Subcutaneous abdominal adipose tissue (tissue), 5 donors: Measurements from ENCODE around the gene DPP4.

ENCODE experiments used
- H3K27ac ChIP-seq: one replicate; pipeline ENCODE4 v1.7.0; 2013; ENCODE audit warnings: low read depth, mild to moderate bottlenecking, inconsistent platforms, low read length, moderate library complexity
- H3K27me3 ChIP-seq, 5 donors: one replicate each; pipeline ENCODE4 v1.7.0; 2013; ENCODE audit warnings: low read length in 5 of 5, inconsistent platforms in 1 of 5; ENCODE audit not compliant: control insufficient read depth in 5 of 5, insufficient read depth in 4 of 5
- H3K36me3 ChIP-seq, 5 donors: one replicate each; pipeline ENCODE4 v1.7.0; 2013; ENCODE audit warnings: low read length in 5 of 5; ENCODE audit not compliant: control insufficient read depth in 5 of 5, insufficient read depth in 5 of 5
- H3K4me1 ChIP-seq, 5 donors: one replicate each; pipeline ENCODE4 v1.7.0; 2013; ENCODE audit warnings: low read length in 5 of 5, mild to moderate bottlenecking in 3 of 5, moderate library complexity in 1 of 5; ENCODE audit not compliant: control insufficient read depth in 5 of 5, insufficient read depth in 5 of 5
- H3K4me3 ChIP-seq, 5 donors: one replicate each; pipeline ENCODE4 v1.7.0; 2013; ENCODE audit warnings: low read length in 5 of 5, low read depth in 1 of 5
- H3K9ac ChIP-seq, 5 donors: one replicate each; pipeline ENCODE4 v1.7.0; 2013; ENCODE audit warnings: low read length in 5 of 5, mild to moderate bottlenecking in 4 of 5, moderate library complexity in 3 of 5
- H3K9me3 ChIP-seq, 5 donors: one replicate each; pipeline ENCODE4 v1.7.0; 2013; ENCODE audit warnings: low read length in 5 of 5; ENCODE audit not compliant: control insufficient read depth in 5 of 5
- donor health status: healthy.
- donor health status: healthy.
- donor health status: healthy.
- donor health status: healthy.
- donor health status: healthy.

Gene DPP4

DNA sequence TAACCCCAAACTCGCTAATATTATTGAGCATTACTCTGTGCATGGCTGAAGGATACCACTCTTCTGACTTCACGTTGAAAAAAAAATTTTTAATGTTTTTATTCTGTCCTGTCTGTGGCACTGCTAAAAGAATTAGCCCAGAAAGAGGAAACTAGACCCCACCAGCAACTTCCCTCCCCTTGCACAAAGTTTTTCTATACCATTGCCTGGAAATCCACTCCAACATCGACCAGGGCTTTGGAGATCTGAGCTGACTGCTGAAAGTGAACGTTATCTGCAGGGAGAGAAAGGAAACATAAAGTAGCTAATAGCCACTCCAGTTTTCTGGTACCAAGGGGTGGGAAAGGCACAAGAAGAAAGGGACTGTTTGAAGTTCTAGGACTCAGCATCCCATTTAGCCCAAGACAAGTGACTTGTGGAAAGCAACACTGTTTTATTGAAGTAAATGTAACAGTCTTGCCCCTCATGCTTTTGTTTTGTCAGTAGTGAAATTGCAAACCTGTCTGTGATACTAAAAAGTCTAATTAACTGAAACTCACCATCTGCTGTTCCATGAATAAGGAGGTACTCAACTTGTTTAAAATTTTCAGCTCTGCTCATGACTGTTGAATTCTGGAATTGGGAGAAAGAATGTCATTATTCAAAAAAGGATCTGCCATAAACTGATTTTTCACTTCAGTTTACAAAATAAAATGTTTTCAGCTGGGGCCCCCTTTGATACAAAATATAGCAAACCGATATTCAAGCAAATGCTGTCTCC lies 79.1 kb downstream of the DPP4 start:
- no peaks in the 10 kb centered on the region for H3K9me3 ChIP-seq
- no peaks in the 10 kb centered on the region for H3K27me3 ChIP-seq
- H3K4me3 ChIP-seq: no peak overlapping the region
- H3K9ac ChIP-seq: no peak overlapping the region
- H3K4me1 ChIP-seq: no peaks in the 10 kb centered on the region
- H3K36me3 ChIP-seq: peaks cover 0 to 2% (median 0%) of the 10 kb centered on the region in 5 donors
- no peak overlapping the region for H3K27ac ChIP-seq

DNA sequence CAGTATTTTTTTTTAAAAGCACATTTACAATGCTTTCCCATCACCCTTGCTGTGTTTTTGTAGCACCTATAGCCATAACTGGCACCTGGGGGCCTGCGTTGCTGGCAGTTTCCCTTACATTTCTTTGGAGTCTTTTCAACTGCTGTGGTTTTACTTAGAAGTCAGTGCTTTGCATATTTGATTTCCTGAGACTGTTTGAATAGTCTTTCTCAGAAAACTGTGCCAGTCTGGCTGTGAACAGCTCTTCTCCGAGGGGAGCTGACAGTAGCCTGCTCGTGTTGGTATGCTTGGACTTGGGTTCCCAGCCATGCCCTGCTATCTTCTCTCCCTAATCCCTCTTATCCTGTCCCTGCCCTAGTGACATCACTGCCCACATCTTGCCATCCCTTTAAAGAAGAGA lies 81.5 kb downstream of the DPP4 start:
- Histone ChIP-seq H3K9me3 (no peaks in the 10 kb centered on the region), H3K27me3 (no peaks in the 10 kb centered on the region), H3K4me3 (no peak overlapping the region), H3K36me3 (peaks cover 0 to 2% (median 0%) of the 10 kb centered on the region in 5 donors), H3K9ac (no peak overlapping the region), H3K4me1 (no peaks in the 10 kb centered on the region), H3K27ac (no peak overlapping the region)

DNA sequence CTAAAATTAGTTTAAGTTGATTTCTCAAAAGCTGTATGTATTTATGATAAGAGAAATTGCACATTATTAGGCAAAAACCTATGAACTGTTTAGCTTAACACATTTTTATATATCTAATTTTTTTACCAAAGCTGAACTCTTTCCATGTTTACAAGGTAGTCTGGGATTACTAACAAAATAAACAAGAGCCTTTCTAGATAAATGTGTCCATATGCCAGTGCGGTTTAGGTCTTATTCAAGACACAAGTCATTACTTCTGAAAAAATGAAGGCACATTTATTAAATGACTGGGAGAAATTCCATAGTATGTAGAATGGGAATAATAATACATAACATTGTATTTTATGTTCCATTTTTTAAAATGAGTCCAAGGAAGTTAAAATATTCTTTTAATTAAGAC lies 82.0 kb downstream of the DPP4 start:
- H3K9me3 ChIP-seq: no peaks in the 10 kb centered on the region
- no peak overlapping the region for H3K4me3 ChIP-seq
- H3K9ac ChIP-seq: no peak overlapping the region
- peaks cover 0 to 2% (median 0%) of the 10 kb centered on the region in 5 donors for H3K36me3 ChIP-seq
- no peak overlapping the region for H3K27ac ChIP-seq
- H3K27me3 ChIP-seq: no peaks in the 10 kb centered on the region
- no peaks in the 10 kb centered on the region for H3K4me1 ChIP-seq

DNA sequence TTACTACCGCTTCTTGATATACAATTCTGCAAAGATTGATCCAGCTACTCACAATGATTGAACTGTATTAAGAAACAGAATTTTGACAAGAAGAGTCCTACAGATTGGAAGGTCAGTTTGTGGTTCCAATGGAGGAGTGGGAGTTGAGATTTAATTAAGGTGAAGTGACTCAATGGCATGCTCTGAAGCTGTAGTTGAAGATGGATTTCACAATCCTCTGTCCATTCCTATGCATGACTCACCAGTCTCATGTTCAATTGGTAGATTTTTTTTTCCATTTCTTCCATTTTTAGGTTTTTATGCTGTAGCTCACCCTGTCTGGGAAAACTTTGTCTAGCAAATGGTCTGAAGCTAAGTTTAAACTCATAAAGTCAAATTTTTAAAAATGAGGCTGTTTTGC lies 83.3 kb downstream of the DPP4 start:
- H3K36me3 ChIP-seq: peaks cover 0 to 3% (median 0%) of the 10 kb centered on the region in 5 donors
- no peak overlapping the region for H3K4me3 ChIP-seq
- H3K9me3 ChIP-seq: no peaks in the 10 kb centered on the region
- no peaks in the 10 kb centered on the region for H3K4me1 ChIP-seq
- no peak overlapping the region for H3K27ac ChIP-seq
- H3K27me3 ChIP-seq: no peaks in the 10 kb centered on the region
- H3K9ac ChIP-seq: no peak overlapping the region

DNA sequence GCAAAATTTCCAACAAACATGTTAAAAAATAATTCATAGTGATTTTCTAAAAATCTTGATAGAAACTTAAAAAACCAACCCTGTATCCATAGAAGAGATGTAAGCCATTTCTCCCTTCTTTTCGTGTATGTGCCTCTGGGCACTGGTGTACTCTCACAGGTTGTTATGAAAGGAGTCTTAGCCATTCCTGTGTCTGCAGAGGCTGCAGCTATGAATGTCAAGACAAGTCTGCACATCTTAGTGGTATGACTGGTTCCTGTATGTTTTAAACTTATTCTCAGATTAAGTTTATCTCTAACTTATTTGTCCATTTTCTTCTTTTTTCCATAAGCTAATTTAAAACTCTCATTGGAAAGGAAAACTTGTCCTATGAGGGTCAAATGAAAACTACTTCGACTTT lies 84.0 kb downstream of the DPP4 start:
- H3K27ac ChIP-seq: no peak overlapping the region
- no peak overlapping the region for H3K9ac ChIP-seq
- no peaks in the 10 kb centered on the region for H3K27me3 ChIP-seq
- no peaks in the 10 kb centered on the region for H3K9me3 ChIP-seq
- H3K36me3 ChIP-seq: peaks cover 0 to 3% (median 0%) of the 10 kb centered on the region in 5 donors
- no peak overlapping the region for H3K4me3 ChIP-seq
- H3K4me1 ChIP-seq: no peaks in the 10 kb centered on the region

DNA sequence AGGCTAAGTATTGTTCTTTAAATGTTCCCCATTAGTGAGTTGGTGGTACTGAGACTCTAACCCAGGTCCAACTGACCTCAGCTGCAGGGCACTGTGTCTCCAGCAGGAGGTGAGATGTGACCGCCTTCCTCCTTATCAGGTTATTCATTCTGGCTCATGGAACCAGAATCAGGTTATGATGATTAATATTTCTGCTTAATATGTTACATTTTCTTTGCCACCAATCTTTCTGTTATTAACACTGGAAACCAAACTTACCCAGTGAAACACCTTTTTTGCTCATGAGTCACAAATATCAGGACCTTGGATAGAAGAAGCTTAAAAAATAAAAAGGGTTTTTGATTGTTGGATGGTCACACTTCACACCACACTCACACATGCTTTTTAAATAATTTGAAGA lies 85.4 kb downstream of the DPP4 start:
- no peaks in the 10 kb centered on the region for H3K27me3 ChIP-seq
- H3K4me3 ChIP-seq: no peak overlapping the region
- H3K9me3 ChIP-seq: no peaks in the 10 kb centered on the region
- H3K36me3 ChIP-seq: peaks cover 0 to 3% (median 0%) of the 10 kb centered on the region in 5 donors
- H3K9ac ChIP-seq: no peak overlapping the region
- no peaks in the 10 kb centered on the region for H3K4me1 ChIP-seq
- no peak overlapping the region for H3K27ac ChIP-seq

DNA sequence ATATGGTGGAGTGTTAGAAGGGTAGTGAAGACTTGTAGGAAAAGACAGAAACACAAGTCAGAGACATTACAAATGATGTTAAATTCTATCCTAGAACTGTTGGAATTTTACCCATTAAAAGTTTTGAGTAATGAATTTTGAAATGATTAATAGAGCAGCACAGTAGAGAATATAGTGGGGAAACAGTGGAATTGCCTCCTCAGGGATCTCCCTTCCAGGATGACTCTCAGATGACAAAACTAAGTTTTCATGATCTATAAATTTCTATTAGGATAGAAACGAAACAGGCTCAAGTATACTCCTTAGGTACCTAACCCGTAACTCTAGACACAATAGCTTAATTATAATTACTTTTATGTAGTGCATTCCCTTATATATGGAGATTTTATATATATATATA lies 86.7 kb downstream of the DPP4 start:
- Histone ChIP-seq H3K9me3 (no peaks in the 10 kb centered on the region), H3K27ac (no peak overlapping the region), H3K4me1 (no peaks in the 10 kb centered on the region), H3K36me3 (peaks cover 0 to 3% (median 0%) of the 10 kb centered on the region in 5 donors), H3K9ac (no peak overlapping the region), H3K27me3 (no peaks in the 10 kb centered on the region), H3K4me3 (no peak overlapping the region)

DNA sequence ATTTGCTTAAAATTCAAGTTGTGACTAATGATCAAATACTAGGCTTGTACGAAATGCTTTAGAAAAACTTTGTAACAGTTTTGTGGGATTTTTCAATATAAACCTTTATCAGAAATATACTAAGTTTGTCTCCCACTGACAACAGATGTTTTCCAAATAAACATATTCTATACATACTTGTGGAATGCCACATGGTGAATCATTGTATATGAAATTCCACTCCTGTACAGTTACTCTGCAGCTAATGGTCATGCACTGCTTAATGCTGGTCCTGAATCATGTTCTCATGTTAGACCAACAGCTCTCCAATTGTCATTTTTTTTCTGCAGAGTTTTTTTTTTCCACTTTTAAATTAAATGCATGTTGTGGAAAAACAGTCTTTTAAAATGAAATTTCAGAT lies 90.1 kb downstream of the DPP4 start:
- Histone ChIP-seq H3K27ac (no peak overlapping the region), H3K36me3 (peaks cover 0 to 3% (median 0%) of the 10 kb centered on the region in 5 donors), H3K9ac (no peak overlapping the region), H3K27me3 (no peaks in the 10 kb centered on the region), H3K9me3 (no peaks in the 10 kb centered on the region), H3K4me1 (no peaks in the 10 kb centered on the region), H3K4me3 (no peak overlapping the region)

DNA sequence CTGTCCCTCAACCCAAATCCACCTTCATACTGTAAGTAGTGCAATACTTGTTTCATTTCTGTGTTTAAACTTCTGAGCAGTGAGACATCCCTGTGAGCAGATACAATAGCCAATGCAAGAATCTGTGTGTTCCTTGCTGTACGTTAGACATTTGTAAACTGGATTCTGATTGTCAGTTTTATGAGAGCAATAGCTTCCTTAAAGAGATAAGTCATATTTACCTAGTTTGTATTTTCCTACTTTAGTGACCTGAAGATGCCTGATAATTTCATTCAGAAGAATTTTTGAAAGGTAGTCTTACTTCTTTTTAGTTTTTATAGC lies 90.7 kb downstream of the DPP4 start:
- Histone ChIP-seq H3K27me3 (no peaks in the 10 kb centered on the region), H3K27ac (no peak overlapping the region), H3K9ac (no peak overlapping the region), H3K9me3 (no peaks in the 10 kb centered on the region), H3K4me3 (no peak overlapping the region), H3K4me1 (no peaks in the 10 kb centered on the region), H3K36me3 (peaks cover 0 to 3% (median 0%) of the 10 kb centered on the region in 5 donors)

DNA sequence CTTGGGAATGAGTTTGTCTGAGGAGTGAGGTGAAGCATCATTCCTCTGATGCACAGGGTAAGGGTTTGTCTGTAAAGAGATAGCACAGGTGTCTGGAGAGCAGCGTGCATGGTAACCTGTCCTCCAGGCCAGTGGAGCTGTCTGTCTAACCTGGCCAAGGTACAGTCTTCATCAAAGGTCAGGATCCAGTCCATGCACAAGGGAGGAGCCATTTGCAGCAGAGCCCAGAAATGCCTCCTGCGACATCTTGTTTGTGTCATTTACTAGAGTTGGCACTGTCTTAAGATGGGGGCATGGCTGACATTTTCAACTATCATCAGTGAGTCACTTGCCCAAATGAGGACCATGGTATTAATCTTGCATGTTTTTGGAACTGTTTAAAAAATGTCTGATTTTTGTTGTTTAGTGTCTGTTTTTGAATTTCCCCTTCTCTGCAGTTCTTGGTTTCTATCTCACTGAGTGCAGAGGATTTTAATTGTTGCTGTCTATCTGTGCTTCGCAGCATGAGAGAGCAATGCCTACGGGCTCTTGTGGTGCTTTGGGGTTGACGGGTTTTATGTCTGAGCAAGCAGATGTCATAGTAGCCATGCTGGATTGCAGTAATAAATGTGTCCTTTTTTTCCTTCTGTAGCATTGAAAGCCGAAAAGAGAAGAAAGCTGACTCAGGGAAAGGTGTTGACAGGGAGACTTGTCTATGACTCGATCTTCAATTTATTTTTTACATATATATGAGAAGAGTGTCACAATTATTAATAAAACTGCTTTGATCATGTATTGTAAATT lies 91.3 kb downstream of the DPP4 start:
- Histone ChIP-seq H3K4me3 (no peak overlapping the region), H3K27me3 (no peaks in the 10 kb centered on the region), H3K4me1 (no peaks in the 10 kb centered on the region), H3K9ac (no peak overlapping the region), H3K9me3 (no peaks in the 10 kb centered on the region), H3K36me3 (peaks cover 0 to 3% (median 0%) of the 10 kb centered on the region in 5 donors), H3K27ac (no peak overlapping the region)
